Measurements from ENCODE around the gene NLGN3. TPM values are rescaled to one million over a fixed set of nuclear protein-coding genes. Genes with fewer than 3 reads are reported as not detected.
"Not testable (repeated sequence)": the region's sequence is repeated elsewhere in the genome, so short reads cannot be mapped to it uniquely, and the experiment has no call there.

Gene NLGN3
- total RNA-seq, 1 donor from 2014 or later, result 0.92 TPM

DNA sequence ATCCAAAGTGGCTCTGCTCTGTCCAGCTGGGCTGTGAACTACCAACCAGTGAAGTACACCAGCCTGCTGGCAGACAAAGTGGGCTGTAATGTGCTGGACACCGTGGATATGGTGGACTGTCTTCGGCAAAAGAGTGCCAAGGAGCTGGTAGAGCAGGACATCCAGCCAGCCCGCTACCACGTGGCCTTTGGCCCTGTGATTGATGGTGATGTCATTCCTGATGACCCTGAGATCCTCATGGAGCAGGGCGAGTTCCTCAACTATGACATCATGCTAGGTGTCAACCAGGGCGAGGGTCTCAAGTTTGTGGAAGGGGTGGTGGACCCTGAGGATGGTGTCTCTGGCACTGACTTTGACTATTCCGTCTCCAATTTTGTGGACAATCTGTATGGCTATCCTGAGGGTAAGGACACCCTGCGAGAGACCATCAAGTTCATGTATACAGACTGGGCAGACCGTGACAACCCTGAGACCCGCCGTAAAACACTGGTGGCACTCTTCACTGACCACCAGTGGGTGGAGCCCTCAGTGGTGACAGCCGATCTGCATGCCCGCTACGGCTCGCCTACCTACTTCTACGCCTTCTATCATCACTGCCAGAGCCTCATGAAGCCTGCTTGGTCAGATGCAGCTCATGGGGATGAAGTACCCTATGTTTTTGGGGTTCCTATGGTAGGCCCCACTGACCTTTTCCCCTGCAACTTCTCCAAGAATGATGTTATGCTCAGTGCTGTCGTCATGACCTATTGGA is 22.6 kb downstream of the NLGN3 start:
- intact Hi-C loops (cut with micrococcal nuclease), result no loop called here
- ATAC-seq (no peak), DNase-seq (no peak)

DNA sequence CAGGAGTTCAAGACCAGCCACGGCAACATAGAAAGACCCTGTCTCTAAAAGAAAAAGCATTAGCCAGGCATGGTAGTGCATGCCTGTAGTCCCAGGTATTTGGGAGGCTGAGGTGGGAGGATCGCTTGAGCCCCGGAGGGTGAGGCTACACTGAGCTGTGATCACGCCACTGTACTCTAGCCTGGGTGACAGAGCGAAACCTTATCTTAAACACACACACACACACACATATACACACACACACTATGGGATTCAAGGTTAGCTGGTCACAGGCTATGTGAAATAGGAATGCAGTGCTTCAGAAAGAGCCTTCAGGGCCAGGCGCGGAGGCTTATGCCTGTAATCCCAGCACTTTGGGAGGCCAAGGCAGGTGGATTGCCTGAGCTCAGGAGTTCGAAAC is 23.5 kb downstream of the NLGN3 start:
- ATAC-seq, result no peak
- DNase-seq, result no peak
- intact Hi-C loops (cut with micrococcal nuclease), result no loop called here

DNA sequence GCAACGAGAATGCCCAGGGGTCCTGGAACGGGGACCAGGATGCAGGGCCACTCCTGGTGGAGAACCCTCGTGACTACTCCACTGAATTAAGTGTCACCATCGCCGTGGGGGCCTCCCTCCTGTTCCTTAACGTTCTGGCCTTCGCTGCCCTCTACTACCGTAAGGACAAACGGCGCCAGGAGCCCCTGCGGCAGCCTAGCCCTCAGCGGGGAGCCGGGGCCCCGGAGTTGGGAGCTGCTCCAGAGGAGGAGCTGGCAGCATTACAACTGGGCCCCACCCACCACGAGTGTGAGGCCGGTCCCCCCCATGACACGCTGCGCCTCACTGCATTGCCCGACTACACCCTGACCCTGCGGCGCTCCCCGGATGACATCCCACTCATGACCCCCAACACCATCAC is 24.9 kb downstream of the NLGN3 start:
- intact Hi-C loops (cut with micrococcal nuclease), result no loop called here
- DNase-seq (no peak), ATAC-seq (no peak)

DNA sequence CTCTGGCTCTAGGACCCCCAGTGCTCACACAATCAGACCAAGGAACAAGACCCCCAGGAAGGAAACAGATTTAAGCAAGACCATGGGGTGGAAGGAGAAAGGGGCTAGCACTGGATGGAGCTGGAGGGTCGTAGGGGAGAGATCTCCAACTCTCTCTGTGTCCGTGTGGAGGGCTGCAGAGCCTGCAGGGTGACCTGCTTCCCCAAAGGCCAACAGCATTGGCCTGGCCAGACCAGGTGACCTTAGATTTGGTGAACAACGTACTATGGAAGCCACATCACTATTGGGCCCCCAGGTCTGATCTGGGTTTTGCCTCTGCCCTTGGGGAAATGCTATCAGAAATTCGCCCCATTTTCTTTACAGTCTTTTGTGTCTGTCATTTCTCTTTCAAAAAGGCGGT is 26.0 kb downstream of the NLGN3 start:
- intact Hi-C loops (cut with micrococcal nuclease), result loop anchor here (10.0 kb wide), 1 partner anchor 196 kb away; no protein-coding TSS in a partner anchor
- DNase-seq, result no peak
- ATAC-seq, result no peak

DNA sequence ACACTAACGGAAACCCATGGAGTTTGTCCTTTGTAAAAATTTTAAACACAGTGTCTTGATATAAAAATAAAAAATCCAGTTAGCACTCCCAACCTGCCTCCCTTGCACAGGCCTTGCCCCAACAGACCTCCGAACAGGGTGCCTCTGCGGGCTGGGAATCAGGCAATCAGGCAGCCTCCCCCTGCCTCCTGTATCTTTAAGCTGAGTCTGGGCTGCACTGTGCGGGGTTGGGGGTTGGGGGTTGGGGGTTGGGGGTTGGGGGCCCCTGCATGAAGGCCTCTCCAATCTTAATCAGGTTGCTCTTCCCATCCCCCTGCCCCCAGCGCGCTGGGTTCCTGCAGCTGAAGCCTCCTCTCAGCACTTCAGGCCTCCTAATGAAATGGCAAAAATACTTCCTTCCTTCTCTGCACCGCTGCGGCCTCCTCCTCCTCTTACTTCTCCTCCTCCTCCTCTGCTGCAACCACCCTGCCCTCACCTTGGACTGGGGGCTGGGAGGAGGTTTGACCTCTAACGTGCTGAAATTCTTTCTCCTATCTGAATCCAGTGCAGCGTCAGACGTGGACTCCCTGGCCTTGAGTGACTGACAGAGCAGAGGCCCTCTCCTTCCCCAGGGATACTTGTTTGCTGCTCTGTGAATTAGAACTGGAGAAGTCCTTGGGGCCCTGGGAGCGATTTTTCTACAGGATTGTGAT is 26.6 kb downstream of the NLGN3 start:
- ATAC-seq, result no peak
- no peak for DNase-seq
- intact Hi-C loops (cut with micrococcal nuclease), result loop anchor here (10.0 kb wide), 1 partner anchor 196 kb away; no protein-coding TSS in a partner anchor

DNA sequence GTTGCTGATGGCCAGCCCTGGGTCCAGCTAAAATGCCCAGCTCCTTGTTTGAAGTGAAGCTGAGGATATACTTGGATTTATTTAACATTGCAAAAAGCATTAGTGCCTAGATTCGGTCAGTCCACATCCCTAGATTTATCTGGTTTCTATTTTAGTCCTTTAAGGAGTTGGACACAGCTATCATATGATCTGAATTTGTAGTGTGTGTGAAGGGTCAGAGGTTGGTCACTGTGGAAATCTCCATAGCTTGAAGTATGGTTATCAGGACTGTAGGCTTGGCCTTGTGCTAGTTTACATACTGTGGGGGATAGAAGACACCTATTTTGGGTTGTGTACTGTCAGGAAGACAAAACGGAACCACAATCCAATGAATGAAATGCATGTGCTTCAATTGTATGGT is 28.8 kb downstream of the NLGN3 start:
- no peak for DNase-seq
- intact Hi-C loops (cut with micrococcal nuclease), result loop anchor here (10.0 kb wide), 1 partner anchor 199 kb away; no protein-coding TSS in a partner anchor
- ATAC-seq, result no peak

DNA sequence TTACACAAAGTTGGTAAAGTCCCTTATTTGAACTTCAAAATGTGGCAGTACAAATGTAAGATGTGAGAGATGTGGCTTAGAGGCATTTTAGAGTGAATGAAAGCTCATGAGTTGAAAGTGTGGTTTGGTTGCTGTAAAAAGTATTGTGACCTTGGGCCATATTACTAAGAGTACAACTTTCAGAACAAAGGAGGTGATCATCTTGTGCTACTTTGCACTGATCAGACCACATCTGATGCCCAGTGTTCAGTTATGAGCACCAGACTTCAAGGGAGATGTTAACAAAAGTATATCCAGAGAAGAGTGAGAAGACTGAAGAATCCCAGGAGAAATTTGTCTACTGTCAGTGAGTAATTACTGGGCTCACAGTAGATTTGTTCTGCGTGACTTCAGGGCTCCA is 30.2 kb downstream of the NLGN3 start:
- intact Hi-C loops (cut with micrococcal nuclease), result loop anchor here (10.0 kb wide), 1 partner anchor 200 kb away; no protein-coding TSS in a partner anchor
- ATAC-seq, result no peak
- DNase-seq, result no peak

DNA sequence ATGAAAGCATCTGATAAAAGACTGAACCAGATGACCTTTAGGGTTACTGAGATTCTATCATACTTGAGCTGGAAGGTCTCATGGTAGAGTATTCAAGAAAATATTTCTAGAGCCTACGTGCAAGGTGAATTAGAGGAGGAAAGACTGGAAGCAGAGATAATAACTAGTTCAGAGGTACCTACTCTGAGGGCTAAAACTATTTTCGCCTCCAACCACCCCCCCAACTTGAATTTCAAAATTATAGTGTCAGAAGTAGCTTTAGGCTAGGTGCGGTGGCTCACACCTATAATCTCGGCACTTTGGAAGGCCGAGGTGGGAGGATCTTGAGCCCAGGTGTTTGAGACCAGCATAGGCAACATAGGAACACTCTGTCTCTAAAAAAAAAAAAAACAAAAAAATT is 30.9 kb downstream of the NLGN3 start:
- intact Hi-C loops (cut with micrococcal nuclease), result loop anchor here (10.0 kb wide), 1 partner anchor 201 kb away; no protein-coding TSS in a partner anchor
- no peak for ATAC-seq
- DNase-seq, result no peak

DNA sequence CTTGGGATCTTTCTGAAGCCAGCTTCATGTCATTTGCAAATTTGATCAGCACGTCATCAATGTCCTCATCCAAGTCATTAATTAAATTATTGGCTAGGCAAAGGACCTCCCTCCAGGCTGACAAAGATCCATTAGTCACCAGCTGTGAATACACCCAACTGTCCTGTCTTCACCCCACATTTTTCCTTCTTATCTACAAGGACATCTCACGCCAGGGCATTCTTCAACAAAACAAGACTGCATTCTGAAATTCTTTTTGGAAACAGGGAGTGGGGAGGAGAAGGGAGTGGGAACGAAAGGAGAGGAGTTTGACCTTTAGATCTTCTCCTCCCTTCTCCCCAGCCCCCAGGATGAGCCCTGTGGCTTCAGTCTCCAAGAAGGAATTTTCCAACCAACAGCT is 32.7 kb downstream of the NLGN3 start:
- intact Hi-C loops (cut with micrococcal nuclease), result loop anchor here (10.0 kb wide), 1 partner anchor 203 kb away; no protein-coding TSS in a partner anchor
- DNase-seq (no peak), ATAC-seq (no peak)

DNA sequence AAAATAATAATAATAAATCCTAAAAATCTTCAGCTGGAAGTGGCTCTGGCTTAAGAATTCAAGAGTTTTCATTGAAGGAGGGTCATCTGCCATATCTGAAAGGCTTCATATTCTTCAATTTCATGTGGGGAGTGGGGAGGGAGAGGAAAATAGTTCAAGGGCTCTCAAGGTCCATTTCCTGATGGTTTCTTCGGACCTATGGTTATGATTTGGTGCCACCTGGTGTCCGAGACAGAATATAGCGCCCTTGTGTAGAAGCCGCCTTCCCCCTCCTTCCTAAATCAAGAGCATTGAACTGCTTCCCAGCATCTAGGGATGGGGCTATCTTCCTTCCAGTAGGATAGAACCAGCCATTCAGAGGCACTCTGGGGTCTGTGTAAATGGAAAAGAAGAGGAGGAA is 34.3 kb downstream of the NLGN3 start:
- ATAC-seq, result peak; percentile 39
- intact Hi-C loops (cut with micrococcal nuclease), result loop anchor here (10.0 kb wide), 1 partner anchor 204 kb away; no protein-coding TSS in a partner anchor
- DNase-seq, result peak; percentile 38

DNA sequence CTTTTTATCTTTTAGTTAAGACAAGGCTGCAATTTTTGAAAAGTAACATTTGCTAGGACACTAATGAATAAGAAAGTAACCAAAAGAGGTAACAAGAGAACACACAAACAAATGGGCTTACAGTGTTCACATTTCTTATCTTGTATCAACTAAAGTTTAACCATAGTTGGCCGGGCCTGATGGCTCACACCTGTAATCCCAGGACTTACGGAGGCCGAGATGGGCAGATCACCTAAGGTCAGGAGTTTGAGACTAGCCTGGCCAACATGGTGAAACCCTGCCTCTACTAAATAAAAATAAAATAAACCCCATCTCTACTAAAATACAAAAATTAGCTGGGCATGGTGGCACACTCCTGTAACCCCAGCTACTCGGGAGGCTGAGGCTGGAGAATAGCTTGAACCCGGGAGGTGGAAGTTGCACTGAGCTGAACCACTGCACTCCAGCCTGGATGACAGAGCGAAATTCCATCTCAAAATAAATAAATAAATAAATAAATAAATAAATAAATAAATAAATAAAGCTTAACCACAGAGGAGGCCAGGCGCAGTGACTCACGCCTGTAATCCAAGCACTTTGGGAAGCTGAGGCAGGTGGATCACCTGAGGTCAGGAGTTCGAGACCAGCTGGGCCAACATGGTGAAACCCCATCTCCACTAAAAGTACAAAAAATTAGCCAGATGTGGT is 36.1 kb downstream of the NLGN3 start:
- ATAC-seq; intact Hi-C loops (cut with micrococcal nuclease); DNase-seq: not testable (repeated sequence)

DNA sequence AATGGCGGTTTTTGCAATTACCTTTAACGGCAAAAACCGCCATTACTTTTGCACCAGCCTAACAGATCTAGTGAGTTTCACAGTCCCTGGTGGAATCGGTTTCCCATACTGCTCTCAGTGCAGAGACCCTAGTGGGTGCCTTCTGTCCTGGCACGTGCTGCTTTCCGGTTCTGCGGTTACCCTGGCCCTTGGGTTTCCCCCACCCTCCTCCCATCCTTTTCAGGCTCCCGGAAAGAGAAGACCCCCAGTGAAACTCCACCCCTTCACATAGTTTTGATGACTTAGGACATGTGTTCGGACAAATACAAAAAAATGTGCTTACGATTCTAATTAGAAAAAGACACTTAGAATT is 36.9 kb downstream of the NLGN3 start:
- intact Hi-C loops (cut with micrococcal nuclease), result no loop called here
- DNase-seq, result no peak

DNA sequence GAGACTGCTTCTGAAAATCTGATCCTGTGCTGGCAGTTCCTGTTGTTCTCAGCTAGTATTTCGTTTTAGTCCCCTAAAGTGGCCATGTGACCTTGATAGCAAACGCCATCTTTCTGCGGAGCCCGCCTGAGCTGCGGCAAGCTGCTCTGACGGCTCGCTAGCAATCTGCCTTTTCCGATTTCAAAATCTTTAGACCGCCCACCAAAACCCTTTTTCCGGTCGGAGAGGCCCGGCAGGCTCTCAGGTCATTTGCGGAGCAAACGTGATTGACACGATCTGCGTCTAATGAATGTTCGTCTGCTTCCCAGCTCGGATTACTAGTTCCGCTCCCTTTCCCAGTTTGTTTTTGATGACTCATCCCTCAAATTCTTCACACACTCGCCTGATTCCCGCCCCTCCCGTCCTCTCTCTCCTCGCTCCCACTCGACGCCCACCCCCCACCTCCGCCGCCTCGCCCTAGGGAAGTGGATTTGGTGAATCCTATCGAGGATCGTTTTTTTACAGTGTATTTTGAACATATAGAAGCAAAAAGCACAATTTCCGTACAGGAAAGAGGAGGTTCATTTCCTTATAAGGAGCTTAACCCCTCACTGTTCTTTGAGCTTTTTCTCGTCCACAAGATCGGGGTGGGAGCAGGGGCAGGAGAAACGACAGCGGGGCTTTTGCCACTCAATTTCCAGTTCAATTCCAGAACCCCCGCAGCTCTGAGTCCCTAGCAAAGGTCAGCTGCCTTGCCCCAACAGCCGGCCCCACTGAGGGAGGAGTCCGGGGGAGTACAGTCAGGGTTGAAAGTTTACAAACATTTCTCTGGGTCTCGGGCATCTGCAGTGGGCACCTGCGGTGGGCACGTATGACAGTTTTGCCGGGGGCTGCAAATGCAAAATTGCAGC is 37.5 kb downstream of the NLGN3 start:
- intact Hi-C loops (cut with micrococcal nuclease), result no loop called here
- DNase-seq (peak; percentile 84), ATAC-seq (peak; percentile 97)

More for the DNA sequence above, 36.9 kb downstream of the NLGN3 start:
- ATAC-seq, result peak; percentile 35

DNA sequence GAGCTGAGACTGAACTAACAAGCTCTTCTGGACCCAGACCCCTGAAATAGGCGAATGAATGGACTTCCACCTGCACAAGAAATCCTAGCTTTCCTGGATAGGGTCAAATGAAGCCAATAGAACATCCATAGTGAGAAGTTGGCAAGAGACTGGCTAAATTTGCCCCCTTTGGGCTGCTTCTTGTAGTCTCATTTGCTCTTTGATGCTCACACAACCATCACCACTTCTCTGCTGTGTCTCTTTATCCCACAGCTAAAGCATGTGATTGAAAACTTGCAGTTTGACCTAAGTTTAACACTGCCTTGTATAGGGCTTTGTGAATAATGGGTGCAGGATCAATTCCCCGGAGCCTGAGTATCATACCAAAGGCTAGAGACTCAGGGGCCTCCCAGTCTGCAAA is 38.2 kb downstream of the NLGN3 start:
- ATAC-seq, result no peak
- DNase-seq, result no peak
- intact Hi-C loops (cut with micrococcal nuclease), result no loop called here

DNA sequence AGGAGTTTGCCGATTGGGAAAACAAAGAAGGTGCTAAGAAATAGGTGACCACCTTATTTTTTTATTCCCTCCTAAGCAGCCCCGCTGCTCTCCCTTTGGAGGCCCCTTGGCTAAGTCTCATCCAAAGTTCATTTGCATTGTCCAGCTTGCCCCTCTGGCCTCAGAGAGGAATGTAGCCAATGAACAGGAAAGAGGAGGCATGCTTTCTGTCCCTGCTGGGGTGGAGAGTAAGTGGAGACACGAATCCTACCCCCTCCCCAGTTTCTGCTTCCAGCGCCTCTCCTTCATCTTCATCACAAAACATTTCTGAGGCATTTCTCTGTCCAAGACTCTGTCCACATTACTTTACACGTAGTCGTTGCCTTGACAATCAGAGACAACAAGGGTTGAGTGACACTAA is 38.7 kb downstream of the NLGN3 start:
- intact Hi-C loops (cut with micrococcal nuclease), result no loop called here
- ATAC-seq (no peak), DNase-seq (no peak)

DNA sequence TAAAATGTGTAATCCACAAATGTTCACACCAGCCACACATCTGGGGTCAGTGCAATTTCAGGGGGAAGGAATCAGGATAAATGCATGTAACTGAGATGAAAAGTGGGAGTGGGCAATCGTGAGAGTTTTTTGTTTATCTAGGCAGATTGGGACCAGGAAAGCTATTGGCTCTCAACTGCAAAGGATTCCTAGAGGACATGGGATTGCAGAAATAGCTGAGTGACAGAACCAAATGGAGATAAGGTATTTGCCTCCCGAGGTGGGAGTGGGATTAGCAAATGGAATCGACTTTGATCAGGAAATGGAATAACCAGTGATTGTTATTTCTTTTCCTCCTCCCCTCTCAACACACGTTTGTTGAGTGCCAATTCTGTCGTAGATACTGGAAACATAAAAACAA is 39.5 kb downstream of the NLGN3 start:
- DNase-seq, result no peak
- intact Hi-C loops (cut with micrococcal nuclease), result no loop called here
- ATAC-seq, result no peak

DNA sequence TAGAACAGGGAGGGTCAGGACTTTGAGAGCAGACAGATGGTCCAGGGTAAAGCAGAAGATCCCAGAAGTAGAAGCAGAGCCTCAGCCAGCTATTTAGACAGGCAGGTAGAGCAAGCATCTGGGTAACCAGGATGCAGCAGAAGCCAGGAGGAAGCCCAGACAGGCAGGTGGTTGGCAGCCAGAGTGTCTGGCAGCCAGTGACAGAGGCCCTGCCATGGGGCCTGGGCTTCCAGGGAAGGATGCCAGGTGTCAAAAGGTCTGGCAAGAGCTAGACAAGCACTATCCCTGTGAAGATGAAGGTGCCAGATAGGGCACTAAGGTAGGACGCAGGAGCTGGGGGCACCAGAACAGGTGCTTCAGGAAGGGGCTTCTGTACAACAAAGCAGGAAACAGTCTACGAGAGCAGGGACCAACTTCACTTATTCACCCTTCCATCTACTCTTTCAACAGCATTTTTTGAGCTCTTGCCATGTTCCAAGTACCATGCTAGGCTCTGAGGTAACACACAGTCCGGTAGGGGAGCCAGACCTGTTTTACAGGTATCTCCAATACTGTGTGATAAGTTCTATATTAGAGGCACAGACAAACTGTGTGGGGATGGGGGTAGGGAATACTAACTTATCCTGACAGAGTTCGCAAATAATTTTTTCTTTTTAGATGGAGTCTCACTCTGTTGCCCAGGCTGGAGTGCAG is 40.3 kb downstream of the NLGN3 start:
- intact Hi-C loops (cut with micrococcal nuclease), result no loop called here

DNA sequence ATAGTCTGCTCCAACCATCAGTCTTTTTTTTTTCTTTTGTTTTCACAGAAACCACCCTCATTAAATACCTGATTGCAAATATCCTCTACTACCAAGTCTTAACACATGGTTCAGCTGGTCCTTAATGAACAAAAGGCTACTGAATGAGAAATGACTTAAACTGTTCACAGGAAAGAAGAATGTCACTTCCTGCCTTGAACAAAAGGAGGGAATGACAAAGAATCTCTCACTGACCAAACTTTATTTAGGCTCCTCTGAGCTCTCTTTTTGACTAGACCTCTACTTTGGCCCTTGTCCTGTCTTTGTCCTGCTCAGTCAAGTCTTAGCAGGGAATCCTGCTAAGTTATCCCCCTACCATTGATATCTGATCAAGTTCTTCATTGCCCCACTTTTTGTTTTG is 46.6 kb downstream of the NLGN3 start:
- intact Hi-C loops (cut with micrococcal nuclease), result no loop called here
- DNase-seq (no peak), ATAC-seq (no peak)

More for the DNA sequence above, 40.3 kb downstream of the NLGN3 start:
- DNase-seq (no peak), ATAC-seq (no peak)
